Gastroesophageal sphincter (tissue), 3 donors: Measurements from ENCODE around the gene OR56A4.

Experiments
- CTCF ChIP-seq, 4 experiments: fragments of 200-600 bp in 2 of 4; fragments of 450-650 bp in 2 of 4; sonication (generic) in 1 of 4; IDR thresholded peaks; one replicate each; pipeline ENCODE4 v1.5.1; 2017 to 2019; ENCODE audit warnings: antibody characterized with exemption in 4 of 4, mild to moderate bottlenecking in 2 of 4, moderate library complexity in 2 of 4
- EP300 ChIP-seq: sonication (generic); formaldehyde crosslinking; IDR thresholded peaks from one replicate; pipeline ENCODE4 v1.6.1; 2017; ENCODE audit warnings: antibody characterized with exemption, mild to moderate bottlenecking
- POLR2AphosphoS5 ChIP-seq: sonication (generic); formaldehyde crosslinking; IDR thresholded peaks from one replicate; pipeline ENCODE4 v1.6.1; 2017; ENCODE audit warnings: antibody characterized with exemption

GRCh38 chr11:6025056-6025455 is 18.3 kb upstream of the OR56A4 start:
- no peak for TF ChIP-seq CTCF (IDR thresholded peaks at IDR 0.05)
- no peak for TF ChIP-seq POLR2AphosphoS5
- TF ChIP-seq EP300 = no peak
